ENCODE measurements around the gene MIF4GD. TPM values are rescaled to one million over a fixed set of nuclear protein-coding genes. Genes with fewer than 3 reads are reported as not detected.
A peak's percentile ranks its signal among the peaks of the same experiment; 100 is the strongest.

Gene MIF4GD
- total RNA-seq, 1 donor: 8.7 TPM

DNA sequence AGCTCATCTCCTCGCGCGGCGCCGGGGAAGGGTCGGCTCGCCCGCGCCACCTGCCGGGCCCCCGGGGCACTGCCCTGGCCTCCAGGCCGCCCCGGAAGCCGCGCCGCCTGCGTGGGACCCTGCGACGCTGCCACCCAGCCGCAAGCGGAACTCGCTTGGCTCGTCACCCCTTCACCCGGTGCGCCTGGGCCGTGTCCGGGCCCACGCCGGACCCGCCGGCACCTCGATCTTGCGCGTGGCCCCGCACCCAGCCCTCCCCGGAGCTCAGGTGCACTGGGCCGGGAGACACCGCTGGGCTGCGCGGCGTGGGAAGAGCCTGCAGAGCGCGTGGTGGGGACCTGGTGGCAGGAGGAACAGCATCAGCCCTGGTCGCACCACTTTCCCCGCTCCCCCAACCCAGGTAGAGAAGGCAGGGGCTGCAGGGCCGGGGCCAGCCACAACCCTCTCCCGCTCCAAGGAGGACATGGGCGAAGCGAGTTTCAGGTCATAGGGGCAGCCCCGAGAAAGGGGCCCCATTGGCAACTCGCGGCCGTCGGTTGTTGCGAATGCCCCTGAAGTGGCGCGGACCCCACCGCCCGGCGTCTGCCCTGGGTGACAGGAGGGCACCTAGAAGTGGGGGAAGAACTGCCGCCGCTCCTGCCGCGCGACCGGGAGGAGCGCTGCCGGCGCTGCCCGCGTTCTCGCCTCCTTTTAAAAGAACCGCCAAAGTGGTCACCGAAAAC lies 363 bp upstream of the MIF4GD start:
- DNase-seq (ENCODE audit: insufficient read length, low spot score, missing footprints): peak; percentile 100
- TF ChIP-seq, protein P1, sequence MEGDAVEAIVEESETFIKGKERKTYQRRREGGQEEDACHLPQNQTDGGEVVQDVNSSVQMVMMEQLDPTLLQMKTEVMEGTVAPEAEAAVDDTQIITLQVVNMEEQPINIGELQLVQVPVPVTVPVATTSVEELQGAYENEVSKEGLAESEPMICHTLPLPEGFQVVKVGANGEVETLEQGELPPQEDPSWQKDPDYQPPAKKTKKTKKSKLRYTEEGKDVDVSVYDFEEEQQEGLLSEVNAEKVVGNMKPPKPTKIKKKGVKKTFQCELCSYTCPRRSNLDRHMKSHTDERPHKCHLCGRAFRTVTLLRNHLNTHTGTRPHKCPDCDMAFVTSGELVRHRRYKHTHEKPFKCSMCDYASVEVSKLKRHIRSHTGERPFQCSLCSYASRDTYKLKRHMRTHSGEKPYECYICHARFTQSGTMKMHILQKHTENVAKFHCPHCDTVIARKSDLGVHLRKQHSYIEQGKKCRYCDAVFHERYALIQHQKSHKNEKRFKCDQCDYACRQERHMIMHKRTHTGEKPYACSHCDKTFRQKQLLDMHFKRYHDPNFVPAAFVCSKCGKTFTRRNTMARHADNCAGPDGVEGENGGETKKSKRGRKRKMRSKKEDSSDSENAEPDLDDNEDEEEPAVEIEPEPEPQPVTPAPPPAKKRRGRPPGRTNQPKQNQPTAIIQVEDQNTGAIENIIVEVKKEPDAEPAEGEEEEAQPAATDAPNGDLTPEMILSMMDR (IDR thresholded peaks at IDR 0.05; ENCODE audit: extremely low read depth, low read depth, low read length): peak; percentile 40
- Histone ChIP-seq H3K4me2 (ENCODE audit: insufficient read depth, low read length) (peak overlapping the region; percentile 95), H3K36me3 (ENCODE audit: insufficient read depth, low read length) (peaks cover under 1% of the 10 kb centered on the region), H2AFZ (ENCODE audit: low read length) (peak overlapping the region; percentile 84), H3K27me3 (ENCODE audit: insufficient read depth, low read length) (no peaks in the 10 kb centered on the region), H4K20me1 (ENCODE audit: insufficient read depth, low read length) (peaks cover 6% of the 10 kb centered on the region), H3K9me3 (ENCODE audit: low read depth, low read length) (no peaks in the 10 kb centered on the region), H3K79me2 (ENCODE audit: insufficient read depth, low read length) (no peaks in the 10 kb centered on the region), H3K4me3 (ENCODE audit: insufficient read depth, low read length) (peak overlapping the region; percentile 90), H3K27ac (ENCODE audit: low read depth, low read length) (peak overlapping the region; percentile 28), H3K4me1 (ENCODE audit: insufficient read depth, low read length) (peaks cover 48% of the 10 kb centered on the region)

DNA sequence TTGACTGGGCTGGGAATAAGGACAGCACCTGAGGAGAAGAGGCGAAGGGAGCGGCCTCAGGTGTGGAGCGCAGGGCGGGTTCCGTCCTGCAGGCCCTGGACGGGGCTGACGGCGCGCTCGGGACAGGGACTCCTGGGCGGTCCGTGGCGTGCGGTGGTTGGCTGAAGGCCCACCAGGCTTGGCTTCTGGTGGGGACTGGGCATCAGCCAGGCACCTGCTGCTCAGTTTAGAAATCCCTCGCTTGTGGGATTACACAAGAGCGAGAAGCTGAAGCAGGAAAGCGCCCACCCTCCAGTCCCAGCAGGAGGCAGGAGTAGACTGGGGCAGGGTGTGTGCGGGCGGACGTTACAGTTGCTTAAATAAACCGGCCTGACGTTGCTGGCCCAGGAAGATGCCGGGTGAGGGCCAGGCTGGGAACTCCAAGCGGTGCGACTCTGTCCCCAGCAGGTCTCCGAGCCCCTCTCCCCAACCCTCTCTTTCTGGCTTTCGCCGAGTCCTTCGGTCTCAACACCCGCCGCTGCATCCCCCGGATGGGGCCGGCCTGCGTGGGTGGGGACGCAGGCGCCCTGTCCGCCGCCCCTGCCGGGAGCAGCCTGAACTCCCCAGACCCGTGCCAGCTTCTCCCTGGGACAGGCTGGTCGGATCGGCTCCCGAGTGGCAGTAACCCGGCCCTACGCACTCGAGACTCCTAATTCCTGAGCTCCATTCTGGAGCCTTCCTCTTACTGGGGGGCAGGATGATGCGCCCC lies 639 bp downstream of the MIF4GD start:
- DNase-seq (ENCODE audit: insufficient read length, low spot score, missing footprints): peak; percentile 98
- peaks cover 11% of the 10 kb centered on the region for H3K36me3 ChIP-seq (ENCODE audit: insufficient read depth, low read length)
- peak overlapping the region; percentile 90 for H3K4me3 ChIP-seq (ENCODE audit: insufficient read depth, low read length)
- H3K27me3 ChIP-seq (ENCODE audit: insufficient read depth, low read length): no peaks in the 10 kb centered on the region
- H3K9me3 ChIP-seq (ENCODE audit: low read depth, low read length): no peaks in the 10 kb centered on the region
- H3K4me1 ChIP-seq (ENCODE audit: insufficient read depth, low read length): peaks cover 50% of the 10 kb centered on the region
- peaks cover 6% of the 10 kb centered on the region for H4K20me1 ChIP-seq (ENCODE audit: insufficient read depth, low read length)
- no peaks in the 10 kb centered on the region for H3K79me2 ChIP-seq (ENCODE audit: insufficient read depth, low read length)
- H3K27ac ChIP-seq (ENCODE audit: low read depth, low read length): peak overlapping the region; percentile 80
- TF ChIP-seq, protein P1 (IDR thresholded peaks at IDR 0.05; ENCODE audit: extremely low read depth, low read depth, low read length): peak; percentile 43
- peak overlapping the region; percentile 95 for H3K4me2 ChIP-seq (ENCODE audit: insufficient read depth, low read length)
- peak overlapping the region; percentile 96 for H2AFZ ChIP-seq (ENCODE audit: low read length)

DNA sequence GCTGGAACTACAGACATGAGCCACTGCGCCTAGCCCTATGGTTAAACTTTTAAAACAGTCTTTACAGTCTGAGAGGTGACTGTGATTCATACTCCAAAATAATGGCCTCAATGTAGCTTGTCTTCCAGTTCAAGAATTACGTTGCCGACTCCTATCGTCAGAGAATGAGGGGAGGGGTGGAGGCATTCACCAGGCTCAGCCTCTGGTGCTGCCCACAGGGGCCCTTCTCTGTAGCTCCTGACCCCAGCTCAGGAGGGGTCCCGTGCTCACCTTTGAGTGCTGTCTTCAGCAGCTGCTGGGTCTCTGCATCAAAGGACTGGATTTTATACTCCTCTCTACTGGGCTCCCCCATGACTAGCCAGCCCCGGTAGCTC lies 1.2 kb downstream of the MIF4GD start:
- H3K36me3 ChIP-seq (ENCODE audit: insufficient read depth, low read length): peaks cover 12% of the 10 kb centered on the region
- no peaks in the 10 kb centered on the region for H3K27me3 ChIP-seq (ENCODE audit: insufficient read depth, low read length)
- TF ChIP-seq, protein P1 (IDR thresholded peaks at IDR 0.05; ENCODE audit: extremely low read depth, low read depth, low read length): no peak
- peaks cover 50% of the 10 kb centered on the region for H3K4me1 ChIP-seq (ENCODE audit: insufficient read depth, low read length)
- DNase-seq (ENCODE audit: insufficient read length, low spot score, missing footprints): peak; percentile 70
- H3K4me2 ChIP-seq (ENCODE audit: insufficient read depth, low read length): peak overlapping the region; percentile 95
- peak overlapping the region; percentile 80 for H3K27ac ChIP-seq (ENCODE audit: low read depth, low read length)
- peak overlapping the region; percentile 96 for H2AFZ ChIP-seq (ENCODE audit: low read length)
- H3K9me3 ChIP-seq (ENCODE audit: low read depth, low read length): no peaks in the 10 kb centered on the region
- peaks cover 6% of the 10 kb centered on the region for H4K20me1 ChIP-seq (ENCODE audit: insufficient read depth, low read length)
- peak overlapping the region; percentile 90 for H3K4me3 ChIP-seq (ENCODE audit: insufficient read depth, low read length)
- H3K79me2 ChIP-seq (ENCODE audit: insufficient read depth, low read length): no peaks in the 10 kb centered on the region

Data from osteoblast (primary cell).